Measurements from ENCODE around the gene CYSTM1.
A peak's percentile ranks its signal among the peaks of the same experiment; 100 is the strongest.
"Not testable (repeated sequence)": the region's sequence is repeated elsewhere in the genome, so short reads cannot be mapped to it uniquely, and the experiment has no call there.

CYSTM1 gene

DNA sequence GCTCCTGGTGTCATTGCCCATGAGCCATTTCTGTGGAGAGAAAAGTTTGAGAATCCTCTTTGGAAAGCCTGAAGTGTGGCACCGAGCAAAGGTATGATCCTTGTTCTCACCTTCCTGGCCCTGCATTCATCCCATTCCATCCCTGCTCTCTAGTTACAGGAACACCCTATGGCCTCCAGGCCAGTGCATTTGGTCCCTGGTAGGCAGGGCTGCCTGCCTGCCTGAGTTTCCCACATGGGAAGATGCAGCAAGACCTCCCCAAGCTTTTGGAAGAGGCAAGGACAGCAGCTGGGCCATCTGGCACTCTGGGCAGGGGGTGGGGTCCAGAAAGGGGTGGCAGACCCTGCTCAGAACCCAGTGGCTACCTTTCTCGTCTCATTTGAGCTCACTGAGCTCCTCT, 24.8 kb upstream of the CYSTM1 start:
- Histone ChIP-seq H3K4me3 (ENCODE audit: low read length) (no peak overlapping the region), H3K27ac (ENCODE audit: low read length) (no peak overlapping the region), H3K4me1 (ENCODE audit: control insufficient read depth, insufficient read depth, low read length) (peaks cover 8% of the 10 kb centered on the region), H3K36me3 (ENCODE audit: control insufficient read depth, insufficient read depth, low read length) (no peaks in the 10 kb centered on the region), H3K27me3 (ENCODE audit: control insufficient read depth, insufficient read depth, low read length) (peaks cover 27% of the 10 kb centered on the region), H3K9me3 (ENCODE audit: control insufficient read depth, insufficient read depth, low read length) (no peaks in the 10 kb centered on the region)
- no peak for DNase-seq (ENCODE audit: low read depth, low spot score)
- WGBS (ENCODE audit: insufficient coverage, insufficient read length): no CpG with 5 or more reads among the region's 2 CpGs

DNA sequence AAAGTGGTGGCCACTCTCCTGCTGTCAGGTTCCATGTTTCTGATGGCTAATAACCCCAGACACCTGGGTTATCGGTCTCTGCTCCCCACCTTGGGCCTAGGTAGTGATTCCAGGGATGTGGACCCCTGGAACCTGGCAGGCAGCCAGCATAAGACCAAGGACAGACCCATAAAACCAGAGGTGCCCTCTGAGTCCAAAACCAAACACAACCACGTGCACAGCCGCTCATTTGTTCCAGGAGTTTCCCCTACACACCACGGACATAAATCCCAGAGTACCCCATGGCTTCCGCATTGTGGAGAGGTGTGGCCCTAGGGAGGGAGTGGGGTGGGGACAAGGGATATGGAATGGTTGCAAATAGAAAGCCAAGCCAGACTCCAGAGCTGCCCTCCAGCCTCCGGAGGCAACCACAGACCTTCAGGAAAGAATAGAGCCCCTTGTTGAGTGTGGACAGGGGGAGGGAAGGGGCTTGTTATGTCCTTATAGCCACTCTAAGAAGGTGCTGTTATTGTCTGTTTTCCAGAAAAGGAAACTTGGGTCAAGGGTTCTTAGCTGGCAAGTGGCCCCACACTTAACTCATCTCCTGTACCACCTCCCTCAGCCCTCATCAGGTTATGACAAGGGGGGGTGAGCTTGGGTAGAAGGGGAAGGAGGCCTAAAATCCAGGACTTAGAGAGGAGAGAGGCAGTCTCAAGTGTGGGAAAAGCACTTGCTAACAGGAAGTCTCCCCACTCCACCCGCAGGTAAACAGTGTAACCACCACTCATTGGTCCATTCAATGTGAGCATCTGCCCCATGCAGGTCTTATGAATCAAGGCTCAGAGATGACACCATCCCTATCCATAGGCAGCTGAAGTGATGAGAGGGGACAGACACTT, 23.6 kb upstream of the CYSTM1 start:
- no CpG with 5 or more reads among the region's 7 CpGs for WGBS (ENCODE audit: insufficient coverage, insufficient read length)
- peaks cover 8% of the 10 kb centered on the region for H3K4me1 ChIP-seq (ENCODE audit: control insufficient read depth, insufficient read depth, low read length)
- H3K27ac ChIP-seq (ENCODE audit: low read length): no peak overlapping the region
- no peak overlapping the region for H3K4me3 ChIP-seq (ENCODE audit: low read length)
- no peak for DNase-seq (ENCODE audit: low read depth, low spot score)
- H3K9me3 ChIP-seq (ENCODE audit: control insufficient read depth, insufficient read depth, low read length): no peaks in the 10 kb centered on the region
- H3K36me3 ChIP-seq (ENCODE audit: control insufficient read depth, insufficient read depth, low read length): no peaks in the 10 kb centered on the region
- peaks cover 18% of the 10 kb centered on the region for H3K27me3 ChIP-seq (ENCODE audit: control insufficient read depth, insufficient read depth, low read length)

GRCh38 chr5:140152022-140152999, 22.7 kb upstream of the CYSTM1 start:
- H3K27me3 ChIP-seq (ENCODE audit: control insufficient read depth, insufficient read depth, low read length): peaks cover 11% of the 10 kb centered on the region; the same call in 1 of the 2 replicates
- DNase-seq (ENCODE audit: low read depth, low spot score): no peak
- H3K9me3 ChIP-seq (ENCODE audit: control insufficient read depth, insufficient read depth, low read length): no peaks in the 10 kb centered on the region
- no peak overlapping the region for H3K27ac ChIP-seq (ENCODE audit: low read length)
- WGBS (ENCODE audit: insufficient coverage, insufficient read length): no CpG with 5 or more reads among the region's 23 CpGs
- peaks cover 8% of the 10 kb centered on the region for H3K4me1 ChIP-seq (ENCODE audit: control insufficient read depth, insufficient read depth, low read length)
- no peak overlapping the region for H3K4me3 ChIP-seq (ENCODE audit: low read length)
- H3K36me3 ChIP-seq (ENCODE audit: control insufficient read depth, insufficient read depth, low read length): no peaks in the 10 kb centered on the region

- DNase-seq (ENCODE audit: low read depth, low spot score): no peak
- H3K4me1 ChIP-seq (ENCODE audit: control insufficient read depth, insufficient read depth, low read length): peaks cover 8% of the 10 kb centered on the region
- no peak overlapping the region for H3K4me3 ChIP-seq (ENCODE audit: low read length)
- H3K27me3 ChIP-seq (ENCODE audit: control insufficient read depth, insufficient read depth, low read length): peaks cover 2% of the 10 kb centered on the region; the same call in 1 of the 2 replicates
- no peak overlapping the region for H3K27ac ChIP-seq (ENCODE audit: low read length)
- H3K36me3 ChIP-seq (ENCODE audit: control insufficient read depth, insufficient read depth, low read length): no peaks in the 10 kb centered on the region
- H3K9me3 ChIP-seq (ENCODE audit: control insufficient read depth, insufficient read depth, low read length): no peaks in the 10 kb centered on the region
- WGBS (ENCODE audit: insufficient coverage, insufficient read length): no CpG with 5 or more reads among the region's 7 CpGs
Measured at GRCh38 chr5:140153255-140153654, 21.7 kb upstream of the CYSTM1 start.

- Histone ChIP-seq H3K9me3 (ENCODE audit: control insufficient read depth, insufficient read depth, low read length) (no peaks in the 10 kb centered on the region), H3K4me1 (ENCODE audit: control insufficient read depth, insufficient read depth, low read length) (peaks cover 8% of the 10 kb centered on the region), H3K4me3 (ENCODE audit: low read length) (no peak overlapping the region), H3K27me3 (ENCODE audit: control insufficient read depth, insufficient read depth, low read length) (no peaks in the 10 kb centered on the region), H3K36me3 (ENCODE audit: control insufficient read depth, insufficient read depth, low read length) (no peaks in the 10 kb centered on the region), H3K27ac (ENCODE audit: low read length) (no peak overlapping the region)
- no peak for DNase-seq (ENCODE audit: low read depth, low spot score)
- WGBS (ENCODE audit: insufficient coverage, insufficient read length): no CpG with 5 or more reads among the region's 8 CpGs
Measured at GRCh38 chr5:140153905-140154304, 21.1 kb upstream of the CYSTM1 start.

DNA sequence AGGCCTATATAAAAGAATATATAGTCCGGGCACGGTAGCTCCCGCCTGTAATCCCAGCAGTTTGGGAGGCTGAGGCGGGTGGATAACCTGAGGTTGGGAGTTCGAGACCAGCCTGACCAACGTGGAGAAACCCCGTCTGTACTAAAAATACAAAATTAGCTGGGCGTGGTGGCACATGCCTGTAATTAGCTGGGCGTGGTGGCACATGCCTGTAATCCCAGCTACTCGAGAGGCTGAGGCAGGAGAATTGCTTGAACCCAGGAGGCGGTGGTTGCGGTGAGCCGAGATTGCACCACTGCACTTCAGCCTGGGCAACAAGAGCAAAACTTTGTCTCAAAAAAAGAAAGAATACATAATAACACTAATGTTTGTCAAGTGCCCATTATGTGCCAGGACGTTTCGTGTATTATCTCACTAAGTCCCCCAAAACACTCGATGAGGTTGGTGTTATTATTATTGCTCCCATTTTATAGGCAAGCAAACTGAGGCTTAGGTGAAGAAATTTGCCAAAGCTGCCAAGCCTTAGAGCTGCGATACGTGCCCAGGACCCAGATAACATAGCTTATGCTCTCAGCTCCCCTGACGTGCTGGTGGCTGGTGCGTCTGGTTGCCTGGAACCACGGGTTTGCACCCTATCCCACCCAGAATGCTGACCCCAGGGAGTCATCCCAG, 20.1 kb upstream of the CYSTM1 start:
- not testable (repeated sequence) for DNase-seq (ENCODE audit: low read depth, low spot score); H3K27me3 ChIP-seq (ENCODE audit: control insufficient read depth, insufficient read depth, low read length); H3K9me3 ChIP-seq (ENCODE audit: control insufficient read depth, insufficient read depth, low read length); H3K4me1 ChIP-seq (ENCODE audit: control insufficient read depth, insufficient read depth, low read length); H3K36me3 ChIP-seq (ENCODE audit: control insufficient read depth, insufficient read depth, low read length); H3K4me3 ChIP-seq (ENCODE audit: low read length); H3K27ac ChIP-seq (ENCODE audit: low read length)
- no CpG with 5 or more reads among the region's 21 CpGs for WGBS (ENCODE audit: insufficient coverage, insufficient read length)

DNA sequence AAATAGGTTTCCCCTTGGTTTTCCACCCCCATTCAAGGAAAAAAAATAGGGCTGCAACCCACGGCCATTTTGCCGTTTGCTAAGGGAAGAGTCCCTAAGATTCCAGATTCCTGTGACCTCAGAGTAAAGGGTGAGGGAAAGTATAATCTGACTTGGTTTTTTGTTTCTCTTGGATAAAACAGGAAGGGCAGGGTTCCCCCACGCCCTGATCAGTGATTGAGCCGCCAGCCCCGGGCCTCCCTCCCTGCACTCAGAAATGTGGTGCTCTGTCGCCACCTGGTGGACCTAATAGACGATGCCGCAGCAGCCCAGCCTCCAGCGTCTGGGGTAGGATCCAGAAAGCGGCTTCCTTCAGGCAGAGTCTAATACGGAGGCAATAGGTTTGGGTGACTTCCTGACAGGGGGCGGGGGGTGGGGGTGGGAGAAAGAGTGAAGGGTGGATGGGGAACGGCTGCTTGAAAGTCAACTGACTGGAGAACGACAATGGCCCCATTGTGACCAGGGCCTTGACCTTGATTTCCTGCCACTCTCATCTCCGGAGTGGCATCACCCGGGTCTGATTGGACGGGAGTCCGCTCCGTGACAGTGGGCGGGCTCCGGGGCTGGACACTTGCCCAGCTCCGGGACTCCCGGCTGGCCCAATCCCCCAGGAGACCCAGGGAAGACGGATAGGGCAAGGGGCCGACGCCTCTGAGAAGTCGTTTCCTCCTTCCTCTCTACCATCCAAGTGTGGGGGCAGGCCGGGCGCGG, 17.8 kb upstream of the CYSTM1 start:
- no CpG with 5 or more reads among the region's 30 CpGs for WGBS (ENCODE audit: insufficient coverage, insufficient read length)
- Histone ChIP-seq H3K4me1 (ENCODE audit: control insufficient read depth, insufficient read depth, low read length) (peaks cover 8% of the 10 kb centered on the region), H3K4me3 (ENCODE audit: low read length) (peak overlapping the region; percentile 36; the same call in 1 of the 2 replicates), H3K9me3 (ENCODE audit: control insufficient read depth, insufficient read depth, low read length) (no peaks in the 10 kb centered on the region), H3K36me3 (ENCODE audit: control insufficient read depth, insufficient read depth, low read length) (no peaks in the 10 kb centered on the region), H3K27me3 (ENCODE audit: control insufficient read depth, insufficient read depth, low read length) (no peaks in the 10 kb centered on the region), H3K27ac (ENCODE audit: low read length) (no peak overlapping the region)
- no peak for DNase-seq (ENCODE audit: low read depth, low spot score)

DNA sequence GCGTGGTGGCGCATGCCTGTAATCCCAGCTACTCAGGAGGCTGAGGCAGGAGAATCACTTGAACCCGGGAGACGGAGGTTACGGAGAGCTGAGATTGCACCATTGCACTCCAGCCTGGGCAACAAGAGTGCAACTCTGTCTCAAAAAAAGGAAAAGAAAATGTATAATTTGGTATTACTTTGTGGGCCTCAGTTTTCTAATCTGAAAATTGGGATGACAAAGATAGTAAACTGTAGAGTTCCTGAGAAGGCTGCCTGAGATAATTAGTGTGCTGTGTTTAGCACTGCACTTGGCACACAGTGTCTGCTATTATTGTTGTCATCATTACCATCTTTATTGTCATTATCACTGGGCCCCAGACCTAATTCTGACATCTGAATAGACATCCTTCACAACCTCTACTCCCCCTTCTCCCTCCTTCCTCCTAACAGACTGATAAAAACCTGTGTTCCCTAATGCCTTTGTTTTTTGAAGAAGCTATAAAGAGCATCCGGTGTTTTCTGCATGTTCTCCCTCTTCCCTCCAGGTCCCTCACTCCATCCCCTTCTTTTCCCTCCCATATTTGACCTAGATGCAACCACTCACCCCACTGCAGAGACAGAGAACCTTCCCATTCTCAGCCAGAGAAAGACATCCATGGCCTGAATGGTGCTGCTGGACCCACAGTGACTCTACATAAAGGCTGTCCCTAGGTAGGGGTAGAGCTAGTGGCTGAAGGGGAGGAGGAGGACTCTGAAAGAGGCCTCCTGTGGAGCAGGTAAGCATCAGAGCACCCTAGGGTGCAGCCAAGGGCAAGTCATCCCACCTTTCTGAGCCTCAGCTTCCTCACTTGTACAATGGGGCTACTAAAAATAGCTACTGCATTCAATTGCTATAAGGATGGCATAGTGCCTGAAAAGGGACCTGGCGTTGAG, 15.7 kb upstream of the CYSTM1 start:
- Histone ChIP-seq H3K4me3 (ENCODE audit: low read length) (no peak overlapping the region), H3K36me3 (ENCODE audit: control insufficient read depth, insufficient read depth, low read length) (no peaks in the 10 kb centered on the region), H3K27ac (ENCODE audit: low read length) (no peak overlapping the region), H3K9me3 (ENCODE audit: control insufficient read depth, insufficient read depth, low read length) (no peaks in the 10 kb centered on the region), H3K27me3 (ENCODE audit: control insufficient read depth, insufficient read depth, low read length) (no peaks in the 10 kb centered on the region), H3K4me1 (ENCODE audit: control insufficient read depth, insufficient read depth, low read length) (no peaks in the 10 kb centered on the region)
- DNase-seq (ENCODE audit: low read depth, low spot score): no peak
- no CpG with 5 or more reads among the region's 7 CpGs for WGBS (ENCODE audit: insufficient coverage, insufficient read length)

DNA sequence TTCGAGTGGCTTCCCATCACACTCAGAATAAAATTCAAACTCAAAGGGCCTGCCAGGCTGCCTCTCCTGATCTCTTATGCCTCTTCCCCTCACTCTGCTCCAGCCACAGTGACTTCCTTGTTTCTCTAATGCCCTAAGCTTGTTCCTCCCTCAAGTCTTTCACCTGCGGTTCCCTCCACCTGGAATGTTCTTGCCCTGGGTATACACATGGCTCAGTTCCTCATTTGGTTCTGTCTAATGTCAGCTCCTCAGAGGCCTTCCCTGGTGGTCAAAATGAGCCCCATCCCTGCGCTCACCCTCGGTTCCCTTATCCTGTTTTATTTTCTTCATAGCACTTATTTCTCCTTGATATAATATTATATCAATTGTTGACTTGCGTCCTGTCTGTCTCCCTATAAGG, 12.7 kb upstream of the CYSTM1 start:
- DNase-seq (ENCODE audit: low read depth, low spot score): no peak
- no peaks in the 10 kb centered on the region for H3K4me1 ChIP-seq (ENCODE audit: control insufficient read depth, insufficient read depth, low read length)

More for the DNA sequence above, 12.7 kb upstream of the CYSTM1 start:
- Histone ChIP-seq H3K27me3 (ENCODE audit: control insufficient read depth, insufficient read depth, low read length) (no peaks in the 10 kb centered on the region), H3K36me3 (ENCODE audit: control insufficient read depth, insufficient read depth, low read length) (no peaks in the 10 kb centered on the region), H3K9me3 (ENCODE audit: control insufficient read depth, insufficient read depth, low read length) (no peaks in the 10 kb centered on the region), H3K27ac (ENCODE audit: low read length) (no peak overlapping the region), H3K4me3 (ENCODE audit: low read length) (no peak overlapping the region)
- no CpG with 5 or more reads among the region's 5 CpGs for WGBS (ENCODE audit: insufficient coverage, insufficient read length)

All from iPS DF 6.9 (cell line).